ENCODE measurements around the gene ARHGEF28.

The ARHGEF28 gene

GRCh38 chr5:73592551-73592950, 33.4 kb upstream of the ARHGEF28 start:
- Histone ChIP-seq H2AFZ (ENCODE audit: low read length) (no peak overlapping the region), H3K79me2 (ENCODE audit: insufficient read depth, low read length) (no peaks in the 10 kb centered on the region), H3K9me2 (replicated peaks; ENCODE audit: low read depth, low read length) (no peaks in the 10 kb centered on the region), H4K20me1 (ENCODE audit: insufficient read depth, low read length, poor library complexity, severe bottlenecking) (no peaks in the 10 kb centered on the region), H3K27me3 (ENCODE audit: insufficient read depth, low read length, poor library complexity, severe bottlenecking) (no peaks in the 10 kb centered on the region), H3K9ac (ENCODE audit: low read depth, low read length, poor library complexity, severe bottlenecking) (no peak overlapping the region), H3K4me1 (ENCODE audit: insufficient read depth, low read length, poor library complexity, severe bottlenecking) (no peaks in the 10 kb centered on the region), H3K36me3 (ENCODE audit: insufficient read depth, low read length) (no peaks in the 10 kb centered on the region), H3K9me3 (ENCODE audit: insufficient read depth, low read depth, low read length) (no peaks in the 10 kb centered on the region), H3K4me2 (ENCODE audit: low read depth, low read length, poor library complexity, severe bottlenecking) (no peak overlapping the region), H3K4me3 (ENCODE audit: low read length, poor library complexity, severe bottlenecking) (no peak overlapping the region), H3F3A (ENCODE audit: low read depth) (no peaks in the 10 kb centered on the region)
- TF ChIP-seq EZH2phosphoT487 (IDR thresholded peaks at IDR 0.05; ENCODE audit: borderline replicate concordance) (no peak), CTCF (conservative IDR thresholded peaks at IDR 0.05; ENCODE audit: low read length) (no peak)

GRCh38 chr5:73596705-73597328, 29.2 kb upstream of the ARHGEF28 start:
- Histone ChIP-seq H3K4me1 (ENCODE audit: insufficient read depth, low read length, poor library complexity, severe bottlenecking) (no peaks in the 10 kb centered on the region), H3K79me2 (ENCODE audit: insufficient read depth, low read length) (no peaks in the 10 kb centered on the region), H3K36me3 (ENCODE audit: insufficient read depth, low read length) (no peaks in the 10 kb centered on the region), H3F3A (ENCODE audit: low read depth) (no peaks in the 10 kb centered on the region), H3K9me3 (ENCODE audit: insufficient read depth, low read depth, low read length) (peaks cover 3% of the 10 kb centered on the region; the same call in 1 of the 2 replicates), H3K27me3 (ENCODE audit: insufficient read depth, low read length, poor library complexity, severe bottlenecking) (no peaks in the 10 kb centered on the region), H3K4me2 (ENCODE audit: low read depth, low read length, poor library complexity, severe bottlenecking) (no peak overlapping the region), H2AFZ (ENCODE audit: low read length) (no peak overlapping the region), H3K9me2 (replicated peaks; ENCODE audit: low read depth, low read length) (no peaks in the 10 kb centered on the region), H3K4me3 (ENCODE audit: low read length, poor library complexity, severe bottlenecking) (no peak overlapping the region), H4K20me1 (ENCODE audit: insufficient read depth, low read length, poor library complexity, severe bottlenecking) (no peaks in the 10 kb centered on the region), H3K9ac (ENCODE audit: low read depth, low read length, poor library complexity, severe bottlenecking) (no peak overlapping the region)
- TF ChIP-seq EZH2phosphoT487 (IDR thresholded peaks at IDR 0.05; ENCODE audit: borderline replicate concordance) (no peak), CTCF (conservative IDR thresholded peaks at IDR 0.05; ENCODE audit: low read length) (peak; percentile 79)

- no peak overlapping the region for H2AFZ ChIP-seq (ENCODE audit: low read length)
Observed at GRCh38 chr5:73599380-73599779, 26.6 kb upstream of the ARHGEF28 start.

More at GRCh38 chr5:73599380-73599779, 26.6 kb upstream of the ARHGEF28 start:
- no peaks in the 10 kb centered on the region for H3K27me3 ChIP-seq (ENCODE audit: insufficient read depth, low read length, poor library complexity, severe bottlenecking)
- H3F3A ChIP-seq (ENCODE audit: low read depth), result no peaks in the 10 kb centered on the region
- TF ChIP-seq CTCF (conservative IDR thresholded peaks at IDR 0.05; ENCODE audit: low read length) (no peak), EZH2phosphoT487 (IDR thresholded peaks at IDR 0.05; ENCODE audit: borderline replicate concordance) (no peak)
- H3K9me3 ChIP-seq (ENCODE audit: insufficient read depth, low read depth, low read length), result peaks cover 4% of the 10 kb centered on the region; the same call in 1 of the 2 replicates
- no peaks in the 10 kb centered on the region for H3K36me3 ChIP-seq (ENCODE audit: insufficient read depth, low read length)
- H3K79me2 ChIP-seq (ENCODE audit: insufficient read depth, low read length), result no peaks in the 10 kb centered on the region
- H3K9ac ChIP-seq (ENCODE audit: low read depth, low read length, poor library complexity, severe bottlenecking), result no peak overlapping the region
- H3K4me3 ChIP-seq (ENCODE audit: low read length, poor library complexity, severe bottlenecking), result no peak overlapping the region
- no peaks in the 10 kb centered on the region for H4K20me1 ChIP-seq (ENCODE audit: insufficient read depth, low read length, poor library complexity, severe bottlenecking)
- no peak overlapping the region for H3K4me2 ChIP-seq (ENCODE audit: low read depth, low read length, poor library complexity, severe bottlenecking)
- no peaks in the 10 kb centered on the region for H3K9me2 ChIP-seq (replicated peaks; ENCODE audit: low read depth, low read length)
- peaks cover 4% of the 10 kb centered on the region for H3K4me1 ChIP-seq (ENCODE audit: insufficient read depth, low read length, poor library complexity, severe bottlenecking)

Measured in Loucy (cell line).